GM18505 (cell line): ENCODE measurements around the gene FRMD8.

Source experiments
- ATAC-seq: cut with Tn5 transposase; IDR thresholded peaks from one replicate; pipeline ENCODE4 v1.9.1; 2021; ENCODE audit not compliant: unreplicated experiment
- POLR2A ChIP-seq: IDR thresholded peaks from 4 replicates; pipeline ENCODE4 v1.6.1; 2011; ENCODE audit warnings: borderline replicate concordance; ENCODE audit not compliant: insufficient read depth, insufficient read length; ENCODE audit errors: extremely low read depth

The FRMD8 gene

GRCh38 chr11:65393513-65394079 lies 7.2 kb downstream of the FRMD8 start:
- no peak for TF ChIP-seq POLR2A
- ATAC-seq = no peak

DNA sequence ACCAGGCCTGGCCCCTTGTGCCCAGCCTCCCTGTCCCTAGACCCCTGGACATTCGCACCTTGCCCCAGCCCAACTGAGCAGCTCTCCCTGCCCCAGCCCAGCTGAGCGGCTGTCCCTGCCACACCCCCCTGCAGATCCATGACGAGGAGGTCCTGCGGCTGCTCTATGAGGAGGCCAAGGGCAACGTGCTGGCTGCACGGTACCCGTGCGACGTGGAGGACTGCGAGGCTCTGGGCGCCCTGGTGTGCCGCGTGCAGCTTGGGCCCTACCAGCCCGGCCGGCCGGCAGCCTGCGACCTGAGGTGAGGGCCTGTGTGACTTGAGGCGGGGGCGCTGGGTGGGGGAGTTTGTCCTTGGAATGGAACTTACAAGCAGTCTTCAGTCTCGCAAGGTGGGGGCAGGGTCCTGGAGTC lies 7.7 kb downstream of the FRMD8 start:
- ATAC-seq = no peak
- no peak for TF ChIP-seq POLR2A

- ATAC-seq = no peak
- TF ChIP-seq POLR2A = no peak
Measured at GRCh38 chr11:65395961-65396530, 9.6 kb downstream of the FRMD8 start.

DNA sequence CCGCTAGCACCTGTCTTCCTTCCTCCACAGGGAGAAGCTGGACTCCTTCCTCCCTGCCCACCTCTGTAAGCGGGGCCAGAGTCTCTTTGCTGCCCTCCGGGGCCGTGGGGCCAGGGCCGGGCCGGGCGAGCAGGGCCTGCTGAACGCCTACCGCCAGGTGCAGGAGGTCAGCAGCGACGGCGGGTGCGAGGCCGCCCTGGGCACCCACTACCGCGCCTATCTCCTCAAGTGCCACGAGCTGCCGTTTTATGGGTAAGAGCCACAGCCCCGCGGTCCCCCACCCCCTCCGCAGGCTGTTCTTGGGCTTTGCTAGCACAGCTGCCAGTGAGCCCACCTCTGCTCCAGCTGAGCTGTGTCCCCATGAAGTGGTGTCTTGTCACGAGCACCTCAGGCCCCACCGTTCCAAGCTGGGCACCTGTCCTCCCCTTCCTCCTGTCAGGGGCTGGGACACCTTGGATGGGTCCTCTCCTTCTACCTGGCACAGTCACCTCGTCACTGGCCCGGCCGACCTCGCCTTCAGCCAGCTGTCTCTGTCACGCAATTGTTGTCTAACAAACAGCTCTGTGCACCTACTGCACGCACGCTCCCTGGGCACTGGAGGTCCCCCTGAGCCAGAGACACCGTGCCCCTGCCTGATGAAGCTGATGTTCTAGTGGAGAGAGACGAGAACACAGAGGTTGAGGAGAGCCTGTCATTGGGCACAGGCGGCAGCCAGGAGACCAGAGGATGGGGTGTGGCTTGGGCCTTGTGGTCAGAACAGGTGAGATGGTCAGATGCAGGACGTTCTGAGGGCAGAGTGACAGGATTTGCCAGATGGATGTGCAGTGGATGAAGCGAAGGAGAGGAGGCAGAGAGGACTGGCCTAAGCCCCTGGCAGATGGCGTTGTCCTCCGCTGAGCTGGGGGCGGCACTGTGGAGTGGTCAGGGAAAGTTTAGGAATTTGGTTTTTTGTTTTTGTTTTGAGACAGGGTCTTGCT lies 10.6 kb downstream of the FRMD8 start:
- no peak for ATAC-seq

GRCh38 chr11:65398362-65398910 lies 12.0 kb downstream of the FRMD8 start:
- no peak for ATAC-seq
- no peak for TF ChIP-seq POLR2A

More for the DNA sequence above, 10.6 kb downstream of the FRMD8 start:
- no peak for TF ChIP-seq POLR2A

- no peak for TF ChIP-seq POLR2A
- ATAC-seq = no peak
Measured at GRCh38 chr11:65399249-65399648, 12.8 kb downstream of the FRMD8 start.

GRCh38 chr11:65399845-65400244 lies 13.4 kb downstream of the FRMD8 start:
- no peak for ATAC-seq
- no peak for TF ChIP-seq POLR2A

DNA sequence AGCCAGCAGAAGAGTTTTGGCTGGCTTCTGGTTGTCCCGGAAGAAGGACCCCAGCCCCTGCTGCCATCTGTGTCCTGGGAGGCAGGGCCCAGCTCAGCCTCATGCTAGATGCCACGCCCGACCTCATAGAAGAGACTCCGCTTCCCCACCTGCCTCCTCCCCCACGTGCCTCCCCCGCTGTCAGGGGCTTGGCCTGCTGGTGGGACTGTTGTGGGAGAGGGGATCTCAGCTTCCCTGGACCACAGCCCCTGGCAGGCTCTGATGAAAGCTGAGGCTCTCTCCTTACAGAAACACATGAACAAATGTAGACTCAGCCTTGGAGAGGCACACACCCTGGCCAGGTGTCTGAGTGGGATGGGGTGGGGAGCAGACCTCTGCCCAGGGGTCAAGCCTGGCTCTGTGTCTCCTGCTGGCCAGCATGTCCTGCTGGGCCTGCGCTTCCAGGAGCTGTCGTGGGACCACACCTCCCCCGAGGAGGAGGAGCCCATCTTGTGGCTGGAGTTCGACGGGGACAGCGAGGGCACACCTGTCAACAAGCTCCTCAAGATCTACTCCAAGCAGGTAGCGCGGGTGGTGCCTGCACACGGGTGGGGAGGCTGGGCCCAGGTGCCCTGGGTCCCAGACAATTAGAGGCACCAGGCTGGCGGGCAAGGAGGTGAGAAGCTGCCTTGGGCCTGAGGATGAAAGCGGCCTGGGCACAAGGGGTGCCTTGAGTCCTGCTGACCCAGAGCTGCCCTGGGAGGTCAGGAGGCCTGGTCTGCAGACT lies 14.1 kb downstream of the FRMD8 start:
- no peak for TF ChIP-seq POLR2A
- no peak for ATAC-seq

GRCh38 chr11:65401073-65401802 lies 14.8 kb downstream of the FRMD8 start:
- ATAC-seq = no peak
- TF ChIP-seq POLR2A = no peak

DNA sequence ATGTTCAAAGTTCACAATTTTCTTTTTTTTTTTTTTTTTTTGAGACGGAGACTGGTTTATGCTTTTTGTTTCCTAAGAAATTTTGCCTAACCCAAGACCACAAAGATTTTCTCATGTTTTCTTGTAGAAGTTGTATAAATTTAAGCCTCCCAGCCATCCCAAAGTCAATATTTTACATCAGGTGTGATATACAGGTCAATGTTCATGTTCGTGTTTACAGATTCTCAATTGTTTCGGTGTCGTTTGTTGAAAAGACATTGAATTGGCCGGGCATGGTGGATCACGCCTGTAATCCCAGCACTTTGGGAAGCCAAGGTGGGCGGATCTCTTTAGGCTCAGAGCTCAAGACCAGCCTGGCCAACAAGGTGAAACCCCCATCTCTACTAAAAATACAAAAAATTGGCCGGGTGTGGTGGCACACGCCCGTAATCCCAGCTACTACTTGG lies 15.4 kb downstream of the FRMD8 start:
- no peak for ATAC-seq
- TF ChIP-seq POLR2A = no peak

GRCh38 chr11:65402790-65403189 lies 16.4 kb downstream of the FRMD8 start:
- no peak for ATAC-seq
- TF ChIP-seq POLR2A = no peak

DNA sequence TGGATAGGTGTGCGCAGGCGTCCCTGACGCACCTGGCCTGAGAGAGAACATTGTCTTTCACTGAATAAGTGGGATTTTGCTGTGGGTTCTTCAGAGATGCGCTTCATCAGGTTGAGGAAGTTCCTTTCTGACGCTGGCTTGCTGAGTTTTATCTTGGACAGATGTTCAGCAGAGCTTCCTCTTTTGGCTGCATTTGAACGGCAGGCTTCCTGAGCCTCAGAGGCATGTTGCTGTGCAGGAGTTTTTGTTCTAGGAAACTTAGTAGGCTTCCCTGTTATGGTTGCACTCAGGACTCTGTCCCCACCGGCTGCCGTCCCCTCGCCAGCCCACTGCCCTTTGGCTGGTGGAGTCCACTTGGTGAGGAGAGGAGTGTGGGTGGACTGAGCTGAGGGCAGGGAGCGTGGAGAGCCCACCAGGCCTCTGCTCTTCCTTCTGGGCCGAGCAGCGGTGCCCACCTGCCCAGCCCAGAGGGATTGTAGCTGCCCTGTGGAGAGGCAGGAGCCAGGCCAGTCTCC lies 17.2 kb downstream of the FRMD8 start:
- ATAC-seq = no peak

More for the DNA sequence above, 17.2 kb downstream of the FRMD8 start:
- no peak for TF ChIP-seq POLR2A
